SK-N-SH (cell line): ENCODE results near the gene PDE4B. TPM values are rescaled to one million over a fixed set of nuclear protein-coding genes. Genes with fewer than 3 reads are reported as not detected.

Source experiments
- CTCF ChIA-PET: fragments of 300-600, 350-600 bp; formaldehyde crosslinking; extraction: SDS; loops from one replicate; lab custom pipeline; 2021; lab: Yijun Ruan, JAX
- POLR2A ChIA-PET: fragments of 350-600 bp; sonication (Branson Sonifier 250); formaldehyde crosslinking; extraction: SDS; loops from one replicate; lab custom pipeline; 2020; ENCODE audit warnings: antibody characterized with exemption, inconsistent platforms; lab: Yijun Ruan, JAX
- DNase-seq: peaks from one replicate; pipeline ENCODE4 v3.0.0; 2012
- H2AFZ ChIP-seq: fragments of 200-600 bp; sonication (generic); 2 replicates; pipeline ENCODE4 v1.8.1; 2016; ENCODE audit warnings: antibody characterized with exemption, mild to moderate bottlenecking, low read depth
- H3F3A ChIP-seq: fragments of 200-600 bp; sonication (generic); replicated peaks from 2 replicates; pipeline ENCODE3; 2016; ENCODE audit warnings: antibody characterized with exemption, mild to moderate bottlenecking; ENCODE audit not compliant: insufficient read depth
- H3K27ac ChIP-seq, 2 experiments: fragments of 200-500 bp in 1 of 2; fragments of 200-600 bp in 1 of 2; sonication (Bioruptor generic) in 1 of 2; sonication (generic), shearing (Covaris generic) in 1 of 2; 2 replicates each; pipeline versions ENCODE4 v1.5.1 to v1.6.1; 2014 to 2016; ENCODE audit warnings: low read depth in 2 of 2, inconsistent platforms in 1 of 2, low read length in 1 of 2, mild to moderate bottlenecking in 1 of 2, mixed read lengths in 1 of 2
- H3K27me3 ChIP-seq: fragments of 200-600 bp; sonication (generic), shearing (Covaris generic); 2 replicates; pipeline ENCODE4 v1.6.1; 2016; ENCODE audit warnings: mixed run types; ENCODE audit not compliant: insufficient read depth
- H3K36me3 ChIP-seq, 2 experiments: fragments of 200-500 bp in 1 of 2; fragments of 200-600 bp in 1 of 2; sonication (Bioruptor generic) in 1 of 2; sonication (generic) in 1 of 2; replicated peaks in 1 of 2; 2 replicates each; pipeline versions ENCODE3 to v1.5.1; 2014 to 2016; ENCODE audit warnings: low read length in 1 of 2, mild to moderate bottlenecking in 1 of 2; ENCODE audit not compliant: insufficient read depth in 2 of 2, control insufficient read depth in 1 of 2
- H3K4me1 ChIP-seq, 2 experiments: fragments of 200-500 bp in 1 of 2; fragments of 200-600 bp in 1 of 2; sonication (Bioruptor generic) in 1 of 2; sonication (generic), shearing (Covaris generic) in 1 of 2; 2 replicates each; pipeline versions ENCODE4 v1.5.1 to v1.6.1; 2014 to 2016; ENCODE audit warnings: low read depth in 1 of 2, low read length in 1 of 2, mixed run types in 1 of 2; ENCODE audit not compliant: insufficient read depth in 2 of 2, control insufficient read depth in 1 of 2
- H3K4me2 ChIP-seq: fragments of 200-600 bp; sonication (generic), shearing (Covaris generic); 2 replicates; pipeline ENCODE4 v1.6.1; 2017; ENCODE audit warnings: mixed run types
- H3K4me3 ChIP-seq, 2 experiments: fragments of 200-500 bp in 1 of 2; fragments of 200-600 bp in 1 of 2; sonication (Bioruptor generic) in 1 of 2; sonication (generic), shearing (Covaris generic) in 1 of 2; 2 replicates each; pipeline versions ENCODE4 v1.5.1 to v1.8.1; 2014 to 2016; ENCODE audit warnings: low read depth in 2 of 2, inconsistent platforms in 1 of 2, low read length in 1 of 2, mild to moderate bottlenecking in 1 of 2, mixed read lengths in 1 of 2, moderate library complexity in 1 of 2
- H3K79me2 ChIP-seq: fragments of 200-600 bp; sonication (generic); 2 replicates; pipeline ENCODE4 v1.8.1; 2017; ENCODE audit warnings: mild to moderate bottlenecking; ENCODE audit not compliant: insufficient read depth
- H3K9ac ChIP-seq: fragments of 200-600 bp; sonication (generic); 2 replicates; pipeline ENCODE4 v1.6.1; 2017; ENCODE audit warnings: mixed run types
- H3K9me2 ChIP-seq: fragments of 200-600 bp; sonication (generic); 2 replicates; pipeline ENCODE4 v1.6.1; 2017; ENCODE audit warnings: mixed run types
- H3K9me3 ChIP-seq: fragments of 200-600 bp; sonication (generic); 2 replicates; pipeline ENCODE4 v1.6.1; 2017; ENCODE audit warnings: mixed run types, mild to moderate bottlenecking, moderate library complexity
- H4K20me1 ChIP-seq: fragments of 200-600 bp; sonication (generic); 2 replicates; pipeline ENCODE4 v1.6.1; 2017; ENCODE audit warnings: mild to moderate bottlenecking, mixed run types; ENCODE audit not compliant: insufficient read depth
- ELF1 ChIP-seq: IDR thresholded peaks from 2 replicates; pipeline ENCODE4 v1.4.0; 2012
- EZH2phosphoT487 ChIP-seq: fragments of 200-600 bp; sonication (generic); IDR thresholded peaks from 2 replicates; pipeline ENCODE4 v1.6.1; 2017; ENCODE audit warnings: low read depth, mixed run types, mild to moderate bottlenecking, antibody characterized with exemption, moderate library complexity, borderline replicate concordance
- JUND ChIP-seq: IDR thresholded peaks from 2 replicates; pipeline ENCODE4 v1.4.0; 2012
- MEF2A ChIP-seq: IDR thresholded peaks from 2 replicates; pipeline ENCODE4 v1.4.0; 2012; ENCODE audit warnings: low read depth, borderline replicate concordance
- MXI1 ChIP-seq: IDR thresholded peaks from 2 replicates; pipeline ENCODE4 v1.6.1; 2012; ENCODE audit warnings: mild to moderate bottlenecking, low read depth, low read length, improper control_type of control experiment
- NFIC ChIP-seq: IDR thresholded peaks from 2 replicates; pipeline ENCODE4 v1.4.0; 2012; ENCODE audit warnings: borderline replicate concordance
- NRF1 ChIP-seq: IDR thresholded peaks from 2 replicates; pipeline ENCODE4 v1.6.1; 2012; ENCODE audit warnings: low read depth, mild to moderate bottlenecking, low read length
- REST ChIP-seq: IDR thresholded peaks from 2 replicates; pipeline ENCODE4 v1.6.1; 2012; ENCODE audit warnings: mild to moderate bottlenecking, low read depth, low read length, moderate library complexity
- SMC3 ChIP-seq: IDR thresholded peaks from 2 replicates; pipeline ENCODE4 v1.6.1; 2012; ENCODE audit warnings: low read depth, low read length, improper control_type of control experiment
- TCF12 ChIP-seq: IDR thresholded peaks from 2 replicates; pipeline ENCODE4 v1.4.0; 2012
- TEAD4 ChIP-seq: IDR thresholded peaks from 2 replicates; pipeline ENCODE4 v1.4.0; 2012; ENCODE audit warnings: mild to moderate bottlenecking, borderline replicate concordance; ENCODE audit not compliant: insufficient read depth
- USF1 ChIP-seq: IDR thresholded peaks from 2 replicates; pipeline ENCODE4 v1.4.0; 2012; ENCODE audit warnings: low read depth, borderline replicate concordance
- WGBS: methylation state at CpG from one replicate; pipeline ENCODE4 v1.1.6; 2017; ENCODE audit warnings: low lambda C conversion rate; 5-methylcytosine and 5-hydroxymethylcytosine counted together
- polyA plus RNA-seq, 3 experiments: library from polyadenylated mRNA; depleted of rRNA; stranded (reverse); fragments of >200 nt; gene quantifications; 2 replicates each; pipeline ENCODE4 v1.2.3, GENCODE V29; 2012
- TF ChIP-seq, protein P1 (sequence below): IDR thresholded peaks from 2 replicates; pipeline ENCODE4 v1.4.0; 2012; ENCODE audit warnings: low read depth

The PDE4B gene
- polyA plus RNA-seq, 1 of the 3 experiments (the other 2 are of a cell fraction): 1.9 TPM

GRCh38 chr1:66278260-66279021, 485.7 kb downstream of the PDE4B start:
- no peak for DNase-seq
- POLR2A ChIA-PET: interaction anchor here (0.6 kb wide), 1 partner anchor 1674 kb away, joined by 3 read pairs; no protein-coding TSS in a partner anchor
- Histone ChIP-seq H3K9ac (no peak overlapping the region), H3K9me3 (no peaks in the 10 kb centered on the region), H3K36me3 (no peaks in the 10 kb centered on the region), H3K27ac (peak overlapping the region in 1 of 2 experiments; percentile 53; a peak in 1 of 4 replicates), H3K79me2 (no peaks in the 10 kb centered on the region), H3K4me1 (peaks cover 6 to 24% of the 10 kb centered on the region in 2 experiments; a peak in 2 of 4 replicates), H3K27me3 (no peaks in the 10 kb centered on the region), H3K4me2 (no peak overlapping the region), H3K4me3 (no peak overlapping the region), H3K9me2 (no peaks in the 10 kb centered on the region), H2AFZ (no peak overlapping the region), H3F3A (no peaks in the 10 kb centered on the region), H4K20me1 (no peaks in the 10 kb centered on the region)
- 69% methylated on average over 7 of the region's 7 CpGs for WGBS
- TF ChIP-seq JUND: no peak
- no peak for TF ChIP-seq NRF1
- no peak for TF ChIP-seq NFIC
- TF ChIP-seq MEF2A: no peak
- TF ChIP-seq TEAD4: no peak
- TF ChIP-seq USF1: no peak
- TF ChIP-seq ELF1: no peak
- no peak for TF ChIP-seq SMC3
- TF ChIP-seq MXI1: no peak
- TF ChIP-seq EZH2phosphoT487: no peak
- no peak for TF ChIP-seq REST
- CTCF ChIA-PET: interaction anchor here (0.6 to 2.0 kb wide), 3 partner anchors 11 to 168 kb away, joined by 3 to 6 read pairs (median 3); no protein-coding TSS in a partner anchor

- WGBS: 100% methylated on average over 3 of the region's 3 CpGs
- Histone ChIP-seq H3K9me3 (no peaks in the 10 kb centered on the region), H3K4me1 (peaks cover 6 to 17% of the 10 kb centered on the region in 2 experiments; a peak in 2 of 4 replicates), H2AFZ (0 out of 2 replicates have a peak overlapping the region, but pooled peaks have one; percentile 37), H4K20me1 (no peaks in the 10 kb centered on the region), H3K27me3 (no peaks in the 10 kb centered on the region), H3K4me2 (no peak overlapping the region), H3K79me2 (no peaks in the 10 kb centered on the region), H3K36me3 (no peaks in the 10 kb centered on the region), H3F3A (no peaks in the 10 kb centered on the region), H3K27ac (no peak overlapping the region; a peak in 1 of 4 replicates), H3K4me3 (no peak overlapping the region), H3K9ac (no peak overlapping the region), H3K9me2 (no peaks in the 10 kb centered on the region)
- CTCF ChIA-PET: interaction anchor here (0.8 to 1.1 kb wide), 2 partner anchors 18 to 165 kb away, joined by 3 to 5 read pairs; no protein-coding TSS in a partner anchor
- DNase-seq: no peak
- POLR2A ChIA-PET: no interaction called here
- TF ChIP-seq NFIC: no peak
- no peak for TF ChIP-seq NRF1
- TF ChIP-seq, protein P1, sequence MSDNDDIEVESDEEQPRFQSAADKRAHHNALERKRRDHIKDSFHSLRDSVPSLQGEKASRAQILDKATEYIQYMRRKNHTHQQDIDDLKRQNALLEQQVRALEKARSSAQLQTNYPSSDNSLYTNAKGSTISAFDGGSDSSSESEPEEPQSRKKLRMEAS: no peak
- TF ChIP-seq TCF12: no peak
Observed at GRCh38 chr1:66281808-66282207, 489.1 kb downstream of the PDE4B start.
